ENCODE results near the gene MSL2.
"Not testable (repeated sequence)": the region's sequence is repeated elsewhere in the genome, so short reads cannot be mapped to it uniquely, and the experiment has no call there.

GRCh38 chr3:136192195-136192594 lies 3.9 kb downstream of the MSL2 start:
- not testable (repeated sequence) for TF ChIP-seq EZH2 (IDR thresholded peaks at IDR 0.05); POLR2AphosphoS5 (IDR thresholded peaks at IDR 0.05; ENCODE audit: borderline replicate concordance, low read depth, low read length); FOXP2 (optimal IDR thresholded peaks at IDR 0.05; ENCODE audit: control extremely low read depth, extremely low read length, insufficient read depth)
